Transverse colon (tissue), 4 donors: ENCODE measurements around the gene CHST11. TPM values are rescaled to one million over a fixed set of nuclear protein-coding genes. Genes with fewer than 3 reads are reported as not detected.

Experiments
- DNase-seq: peaks from one replicate; pipeline ENCODE4 v3.0.0-alpha.2; 2019
- H3K27ac ChIP-seq, 4 donors: fragments of 200-600 bp; sonication (generic); 2 replicates each; pipeline ENCODE4 v1.5.1; 2016 to 2018; ENCODE audit warnings: inconsistent platforms in 4 of 4
- H3K27me3 ChIP-seq: fragments of 200-600 bp; sonication (generic); 2 replicates; pipeline ENCODE4 v1.5.1; 2017; ENCODE audit warnings: inconsistent platforms
- H3K36me3 ChIP-seq, 4 donors: fragments of 200-600 bp; sonication (generic); 2 replicates each; pipeline ENCODE4 v1.5.1; 2017 to 2019; ENCODE audit warnings: inconsistent platforms in 4 of 4
- H3K4me1 ChIP-seq, 4 donors: fragments of 200-600 bp; sonication (generic); 2 replicates each; pipeline ENCODE4 v1.5.1; 2017 to 2020; ENCODE audit warnings: inconsistent platforms in 4 of 4
- H3K4me3 ChIP-seq, 4 donors: fragments of 200-600 bp; sonication (generic); 1 replicate in 1 of 4; 2 replicates in 3 of 4; pipeline versions ENCODE4 v1.5.1 to v1.6.1; 2017 to 2019; ENCODE audit warnings: inconsistent platforms in 4 of 4
- H3K9me3 ChIP-seq, 2 donors: fragments of 200-600 bp; sonication (generic); 2 replicates each; pipeline ENCODE4 v1.5.1; 2017 to 2019; ENCODE audit warnings: inconsistent platforms in 2 of 2
- EP300 ChIP-seq: sonication (generic); formaldehyde crosslinking; IDR thresholded peaks from one replicate; pipeline ENCODE4 v1.6.1; 2017; ENCODE audit warnings: antibody characterized with exemption, low read depth
- POLR2A ChIP-seq: fragments of 450-650 bp; IDR thresholded peaks from one replicate; pipeline ENCODE4 v1.6.1; 2016; ENCODE audit warnings: antibody characterized with exemption, mild to moderate bottlenecking, moderate library complexity
- POLR2AphosphoS5 ChIP-seq, 3 donors: sonication (generic); formaldehyde crosslinking; IDR thresholded peaks; one replicate each; pipeline ENCODE4 v1.6.1; 2016; ENCODE audit warnings: antibody characterized with exemption in 3 of 3
- WGBS, 2 donors: methylation state at CpG; one replicate each; pipeline ENCODE4 v1.1.5; 2018; ENCODE audit warnings: low coverage in 1 of 2; 5-methylcytosine and 5-hydroxymethylcytosine counted together
- in situ Hi-C, 4 donors: fragments of 200-750 bp; cut with MboI; loops; one replicate each; pipeline versions ENCODE4 v1.15.0 to v1.15.1; 2017; ENCODE audit warnings: low sequenced_read_pairs in 3 of 4, low pct_ligation_motif_present in 1 of 4, low pct_unique_long_range_greater_than_20kb in 1 of 4
- intact Hi-C: fragments of 100-400 bp; cut with DNase I; formaldehyde crosslinking; loops from one replicate; pipeline ENCODE4 v1.15.1; 2023; ENCODE audit warnings: low total_unique reads
- total RNA-seq, 4 donors: library from RNA; depleted of rRNA; stranded (reverse); fragments of >200 nt; gene quantifications; one replicate each; pipeline ENCODE4 v1.1.0, GENCODE V29; 2016
- TF ChIP-seq, protein P1 (sequence below), 5 experiments: fragments of 200-600 bp in 3 of 5; fragments of 450-650 bp in 2 of 5; sonication (generic) in 3 of 5; IDR thresholded peaks; 1 replicate in 2 of 5; 2 replicates in 3 of 5; pipeline ENCODE4 v1.5.1; 2016 to 2017; ENCODE audit warnings: antibody characterized with exemption in 5 of 5, inconsistent platforms in 3 of 5, mild to moderate bottlenecking in 2 of 5, moderate library complexity in 1 of 5

CHST11 gene
- total RNA-seq, 4 donors from 2014 or later, result 4.2 to 123 (median 31.5) TPM

DNA sequence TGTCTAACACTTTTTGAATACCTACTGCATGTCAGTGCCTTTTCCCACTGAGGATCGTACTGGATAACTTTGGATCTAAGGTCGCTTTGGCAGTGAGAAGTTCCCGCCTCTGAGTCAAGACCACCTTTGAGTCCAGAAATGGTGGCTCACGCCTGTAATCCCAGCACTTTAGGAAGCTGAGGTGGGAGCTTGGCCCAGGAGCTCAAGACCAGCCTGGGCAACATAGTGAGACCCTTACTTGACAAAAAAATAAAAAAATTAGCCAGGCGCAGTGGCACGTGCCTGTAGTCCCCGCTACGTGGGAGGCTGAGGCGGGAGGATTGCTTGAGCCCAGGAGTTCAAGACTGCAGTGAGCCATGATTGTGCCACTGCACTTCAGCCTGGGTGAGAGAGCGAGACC is 61.1 kb downstream of the CHST11 start:
- WGBS, 2 donors, result 89 to 99% methylated on average over 10 of the region's 10 CpGs

DNA sequence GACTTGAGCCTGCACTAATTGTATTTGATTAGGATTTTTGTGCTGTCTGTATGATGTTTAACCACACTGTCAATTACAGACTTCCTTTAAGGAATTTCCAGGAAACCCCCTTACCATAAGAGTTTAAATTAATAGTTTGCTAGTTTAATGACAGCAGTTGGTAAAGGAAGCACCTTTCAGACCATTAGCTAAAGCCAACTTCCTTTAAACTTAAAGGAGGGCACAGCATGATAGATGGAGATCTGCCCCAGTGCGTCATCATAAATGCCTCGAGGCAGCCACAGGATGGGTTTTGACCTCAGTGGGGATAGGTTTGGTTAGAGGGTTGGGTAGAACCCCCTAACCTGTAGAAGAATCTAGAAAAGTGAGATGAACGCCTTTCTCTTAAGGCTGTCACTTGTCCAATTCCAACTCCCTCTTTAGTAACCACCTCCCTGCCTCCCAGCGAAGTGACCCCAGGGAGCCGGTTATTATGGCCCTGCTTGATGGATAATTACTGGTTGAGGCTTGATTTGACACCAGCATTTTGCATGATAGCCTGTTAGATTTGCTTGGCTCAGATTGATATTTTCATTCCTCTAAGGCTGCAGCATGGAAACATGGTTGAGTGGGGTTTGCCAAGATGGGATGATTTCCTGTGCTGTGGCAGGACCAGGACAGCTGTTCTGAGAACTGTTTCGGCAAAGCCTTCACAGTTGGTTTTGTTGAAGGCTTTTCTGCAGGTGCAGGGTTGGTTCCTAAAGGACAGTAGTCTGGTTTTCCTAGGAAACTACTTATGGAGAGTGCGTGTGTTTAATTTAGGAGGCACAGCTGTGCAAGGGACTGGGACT is 62.7 kb downstream of the CHST11 start:
- no peak for DNase-seq
- Histone ChIP-seq H3K27me3 (no peaks in the 10 kb centered on the region), H3K27ac (no peak overlapping the region), H3K36me3 (no peaks in the 10 kb centered on the region), H3K4me1 (peaks cover 6 to 26% (median 14%) of the 10 kb centered on the region in 4 donors), H3K9me3 (no peaks in the 10 kb centered on the region), H3K4me3 (no peak overlapping the region)
- TF ChIP-seq, protein P1, sequence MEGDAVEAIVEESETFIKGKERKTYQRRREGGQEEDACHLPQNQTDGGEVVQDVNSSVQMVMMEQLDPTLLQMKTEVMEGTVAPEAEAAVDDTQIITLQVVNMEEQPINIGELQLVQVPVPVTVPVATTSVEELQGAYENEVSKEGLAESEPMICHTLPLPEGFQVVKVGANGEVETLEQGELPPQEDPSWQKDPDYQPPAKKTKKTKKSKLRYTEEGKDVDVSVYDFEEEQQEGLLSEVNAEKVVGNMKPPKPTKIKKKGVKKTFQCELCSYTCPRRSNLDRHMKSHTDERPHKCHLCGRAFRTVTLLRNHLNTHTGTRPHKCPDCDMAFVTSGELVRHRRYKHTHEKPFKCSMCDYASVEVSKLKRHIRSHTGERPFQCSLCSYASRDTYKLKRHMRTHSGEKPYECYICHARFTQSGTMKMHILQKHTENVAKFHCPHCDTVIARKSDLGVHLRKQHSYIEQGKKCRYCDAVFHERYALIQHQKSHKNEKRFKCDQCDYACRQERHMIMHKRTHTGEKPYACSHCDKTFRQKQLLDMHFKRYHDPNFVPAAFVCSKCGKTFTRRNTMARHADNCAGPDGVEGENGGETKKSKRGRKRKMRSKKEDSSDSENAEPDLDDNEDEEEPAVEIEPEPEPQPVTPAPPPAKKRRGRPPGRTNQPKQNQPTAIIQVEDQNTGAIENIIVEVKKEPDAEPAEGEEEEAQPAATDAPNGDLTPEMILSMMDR (IDR thresholded peaks at IDR 0.05), result no peak
- no peak for TF ChIP-seq EP300
- intact Hi-C loops, result no loop called here
- 71 to 100% methylated on average over 1 to 7 of the region's 7 CpGs for WGBS, 2 donors
- in situ Hi-C loops, result no loop called here

More for the DNA sequence above, 61.1 kb downstream of the CHST11 start:
- in situ Hi-C loops, result no loop called here
- intact Hi-C loops, result no loop called here
- Histone ChIP-seq H3K9me3 (no peaks in the 10 kb centered on the region), H3K4me1 (peaks cover 0 to 12% (median 3%) of the 10 kb centered on the region in 4 donors), H3K27ac (no peak overlapping the region), H3K27me3 (no peaks in the 10 kb centered on the region), H3K36me3 (no peaks in the 10 kb centered on the region), H3K4me3 (no peak overlapping the region)
- TF ChIP-seq, protein P1 (IDR thresholded peaks at IDR 0.05), result no peak
- TF ChIP-seq POLR2A, result no peak
- TF ChIP-seq EP300, result no peak
- no peak for TF ChIP-seq POLR2AphosphoS5 (IDR thresholded peaks at IDR 0.05)
- DNase-seq, result no peak

DNA sequence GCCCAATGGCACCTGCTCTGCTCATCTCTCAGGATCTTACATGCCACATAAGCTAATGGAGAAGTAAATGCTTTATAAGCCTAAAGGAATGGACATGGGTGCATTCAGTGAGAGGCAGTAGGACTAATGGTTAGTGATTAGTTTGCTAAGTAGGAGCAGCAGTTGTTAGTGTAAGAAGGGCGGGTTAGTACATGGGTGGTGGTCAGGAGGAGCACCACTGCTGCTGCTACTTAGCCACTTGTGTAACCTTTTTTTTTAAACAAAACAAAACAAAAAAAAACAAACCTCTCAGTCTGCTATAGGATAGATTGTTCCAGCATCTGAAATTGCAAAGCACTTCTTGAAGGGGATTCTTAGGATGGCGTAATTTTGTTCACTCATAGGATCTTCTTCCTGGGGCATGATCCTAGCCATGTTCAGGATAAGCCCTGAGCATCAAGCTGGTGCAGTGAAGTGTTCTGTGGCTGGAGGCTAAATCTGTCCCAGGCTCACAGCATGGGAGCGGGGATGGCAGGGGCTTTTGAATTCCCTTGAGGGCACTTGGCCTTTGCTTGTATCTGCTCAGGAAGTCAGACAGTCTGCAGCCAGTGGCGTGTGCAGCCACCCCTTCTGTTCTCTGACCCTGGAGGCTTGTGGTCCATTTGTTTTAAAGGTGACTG is 63.6 kb downstream of the CHST11 start:
- WGBS, 2 donors, result 73 to 78% methylated on average over 4 of the region's 4 CpGs
- Histone ChIP-seq H3K36me3 (no peaks in the 10 kb centered on the region), H3K27me3 (no peaks in the 10 kb centered on the region), H3K4me1 (peaks cover 6 to 30% (median 14%) of the 10 kb centered on the region in 4 donors), H3K9me3 (no peaks in the 10 kb centered on the region), H3K4me3 (no peak overlapping the region), H3K27ac (no peak overlapping the region)
- TF ChIP-seq EP300 (no peak), POLR2A (no peak), POLR2AphosphoS5 (IDR thresholded peaks at IDR 0.05) (no peak)
- TF ChIP-seq, protein P1 (IDR thresholded peaks at IDR 0.05), result no peak
- intact Hi-C loops (no loop called here), in situ Hi-C loops (no loop called here)
- DNase-seq, result no peak

DNA sequence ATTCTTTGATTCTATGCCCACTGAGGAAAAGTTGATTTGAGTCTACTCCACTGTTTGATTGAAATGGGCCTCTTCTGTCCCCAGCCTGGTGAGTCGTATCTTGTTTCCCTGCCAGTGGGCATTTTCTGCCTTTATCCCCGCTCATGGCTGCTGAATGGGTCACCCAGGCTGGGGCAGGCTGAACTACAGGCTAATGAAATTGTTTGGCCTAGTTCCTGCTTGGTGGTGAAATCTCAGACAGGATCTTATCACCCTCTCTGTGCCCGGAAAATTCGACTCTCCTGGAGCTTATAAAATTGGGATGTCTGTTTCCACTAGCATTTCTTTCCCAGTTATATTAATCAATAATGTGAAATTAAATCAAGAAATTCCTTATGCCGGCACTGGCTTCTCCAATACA is 65.0 kb downstream of the CHST11 start:
- in situ Hi-C loops (no loop called here), intact Hi-C loops (no loop called here)
- no peaks in the 10 kb centered on the region for H3K36me3 ChIP-seq
- DNase-seq, result no peak
- no peak overlapping the region for H3K4me3 ChIP-seq
- TF ChIP-seq POLR2AphosphoS5 (IDR thresholded peaks at IDR 0.05) (no peak), POLR2A (no peak), EP300 (no peak)
- TF ChIP-seq, protein P1 (IDR thresholded peaks at IDR 0.05), result no peak
- H3K4me1 ChIP-seq, result peaks cover 6 to 41% (median 14%) of the 10 kb centered on the region in 4 donors
- no peak overlapping the region for H3K27ac ChIP-seq
- WGBS, 2 donors, result 94 to 96% methylated on average over 3 to 5 of the region's 5 CpGs
- H3K27me3 ChIP-seq, result no peaks in the 10 kb centered on the region
- no peaks in the 10 kb centered on the region for H3K9me3 ChIP-seq
